Daoy (cell line): ENCODE measurements around the gene LARP6. TPM values are rescaled to one million over a fixed set of nuclear protein-coding genes. Genes with fewer than 3 reads are reported as not detected.
"Not testable (repeated sequence)": the region's sequence is repeated elsewhere in the genome, so short reads cannot be mapped to it uniquely, and the experiment has no call there.

Source experiments
- DNase-seq: peaks from one replicate; pipeline ENCODE4 v3.0.0-alpha.2; 2015; ENCODE audit warnings: low read depth
- total RNA-seq: library from RNA; depleted of rRNA; stranded (reverse); fragments of >200 nt; shearing (Covaris generic); gene quantifications from 2 replicates; pipeline ENCODE4 v1.2.3, GENCODE V29; 2014

LARP6 gene
- total RNA-seq, 1 experiment from 2014 or later, result 42.2 TPM

GRCh38 chr15:70859322-70859908, 5.5 kb upstream of the LARP6 start:
- DNase-seq, result no peak

GRCh38 chr15:70858614-70859321, 4.8 kb upstream of the LARP6 start:
- DNase-seq, result not testable (repeated sequence)

GRCh38 chr15:70857562-70858285, 3.8 kb upstream of the LARP6 start:
- no peak for DNase-seq

GRCh38 chr15:70856884-70857561, 3.1 kb upstream of the LARP6 start:
- DNase-seq, result peak; percentile 92

- DNase-seq, result peak; percentile 17
These were observed 2.4 kb upstream of the LARP6 start for GRCh38 chr15:70856177-70856883.

- DNase-seq, result no peak
These were observed 1.8 kb upstream of the LARP6 start for GRCh38 chr15:70855764-70856163.

- DNase-seq, result peak; percentile 27
These were observed 664 bp upstream of the LARP6 start for GRCh38 chr15:70854666-70854976.

GRCh38 chr15:70853318-70853972, 512 bp downstream of the LARP6 start:
- DNase-seq, result peak; percentile 69

- peak; percentile 47 for DNase-seq
These were observed 1.2 kb downstream of the LARP6 start for GRCh38 chr15:70852501-70853317.

- DNase-seq, result no peak
These were observed 2.1 kb downstream of the LARP6 start for GRCh38 chr15:70851889-70852288.

GRCh38 chr15:70845602-70846360, 8.2 kb downstream of the LARP6 start:
- no peak for DNase-seq

GRCh38 chr15:70837476-70837875, 16.5 kb downstream of the LARP6 start:
- no peak for DNase-seq

- DNase-seq, result no peak
These were observed 18.1 kb downstream of the LARP6 start for GRCh38 chr15:70835841-70836240.

- no peak for DNase-seq
These were observed 18.5 kb downstream of the LARP6 start for GRCh38 chr15:70835415-70835814.

- no peak for DNase-seq
These were observed 19.0 kb downstream of the LARP6 start for GRCh38 chr15:70834999-70835398.

- peak; percentile 85 for DNase-seq
These were observed 19.8 kb downstream of the LARP6 start for GRCh38 chr15:70833861-70834765.

GRCh38 chr15:70833422-70833821, 20.5 kb downstream of the LARP6 start:
- DNase-seq, result no peak

- DNase-seq, result no peak
These were observed 21.8 kb downstream of the LARP6 start for GRCh38 chr15:70832176-70832575.
